GM18508 (cell line): ENCODE data around the gene STK10.

Experiments used
- ATAC-seq: cut with Tn5 transposase; IDR thresholded peaks from one replicate; pipeline ENCODE4 v1.9.1; 2021; ENCODE audit warnings: moderate number of reproducible peaks; ENCODE audit not compliant: insufficient read depth, unreplicated experiment

The STK10 gene

DNA sequence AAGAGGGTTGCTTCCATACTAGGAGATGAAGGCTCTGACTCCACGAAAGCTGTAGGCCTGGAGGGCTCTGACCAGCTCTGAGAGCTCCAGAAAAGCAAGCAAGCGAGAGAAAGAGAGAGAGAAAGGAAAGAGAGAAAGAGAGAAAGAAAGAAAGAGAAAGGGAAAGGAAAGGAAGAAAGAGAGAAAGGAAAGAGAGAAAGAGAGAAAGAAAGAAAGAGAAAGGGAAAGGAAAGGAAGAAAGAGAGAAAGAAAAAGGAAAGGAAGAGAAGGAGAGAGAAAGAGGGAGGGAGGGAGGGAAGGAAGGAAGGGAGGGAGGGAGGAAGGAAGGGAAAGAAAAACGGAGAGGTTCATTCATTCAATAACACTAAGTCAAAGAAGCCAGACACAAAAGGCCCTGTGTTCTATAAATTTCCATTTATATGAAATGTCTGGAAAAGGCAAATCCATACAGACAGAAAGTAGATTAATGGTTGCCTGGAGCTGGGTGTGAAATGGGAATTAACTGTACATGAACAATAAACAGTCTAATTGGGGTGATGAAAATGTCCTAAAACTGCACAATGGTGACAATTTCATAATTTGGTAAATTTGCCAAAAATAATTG, 1.8 kb upstream of the STK10 start:
- no peak for ATAC-seq

DNA sequence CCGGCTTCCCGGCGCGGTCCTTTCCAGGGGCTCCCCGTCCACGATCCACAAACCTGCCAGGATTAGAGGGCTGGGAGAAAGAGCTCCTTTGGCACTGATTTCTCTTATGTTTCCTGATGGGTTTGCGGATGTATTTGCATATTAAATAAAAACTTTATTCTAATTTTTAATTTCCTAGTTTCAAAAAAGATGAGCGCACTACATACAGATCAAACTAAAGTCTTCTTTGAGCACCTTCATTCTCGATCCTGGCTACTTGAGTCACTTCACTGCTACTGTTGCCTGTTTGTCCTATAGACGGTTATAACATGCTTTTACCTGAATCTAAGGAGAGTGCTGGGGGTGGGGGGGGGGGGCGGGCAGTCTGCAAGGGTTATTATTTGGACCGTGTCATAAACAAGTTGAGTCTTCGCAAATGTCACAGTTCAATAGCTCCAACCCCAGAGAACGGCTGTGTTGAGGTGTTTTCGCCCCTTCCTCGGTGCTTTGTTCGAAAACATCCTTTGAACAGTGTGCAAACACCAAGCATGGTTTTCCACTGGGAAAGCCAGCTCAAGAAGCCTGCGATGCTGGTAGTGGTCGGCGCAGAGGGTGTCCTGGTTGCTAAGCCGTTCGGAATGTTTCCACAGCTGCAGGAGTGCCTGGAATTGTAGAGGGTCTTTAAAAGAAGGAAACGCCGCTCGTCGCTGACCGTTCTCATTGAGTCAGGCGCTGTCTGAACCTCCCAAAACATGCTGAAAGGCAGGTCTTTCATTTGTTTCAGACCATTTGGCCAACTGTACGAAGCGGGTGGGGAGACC, 1.1 kb upstream of the STK10 start:
- ATAC-seq, result no peak

DNA sequence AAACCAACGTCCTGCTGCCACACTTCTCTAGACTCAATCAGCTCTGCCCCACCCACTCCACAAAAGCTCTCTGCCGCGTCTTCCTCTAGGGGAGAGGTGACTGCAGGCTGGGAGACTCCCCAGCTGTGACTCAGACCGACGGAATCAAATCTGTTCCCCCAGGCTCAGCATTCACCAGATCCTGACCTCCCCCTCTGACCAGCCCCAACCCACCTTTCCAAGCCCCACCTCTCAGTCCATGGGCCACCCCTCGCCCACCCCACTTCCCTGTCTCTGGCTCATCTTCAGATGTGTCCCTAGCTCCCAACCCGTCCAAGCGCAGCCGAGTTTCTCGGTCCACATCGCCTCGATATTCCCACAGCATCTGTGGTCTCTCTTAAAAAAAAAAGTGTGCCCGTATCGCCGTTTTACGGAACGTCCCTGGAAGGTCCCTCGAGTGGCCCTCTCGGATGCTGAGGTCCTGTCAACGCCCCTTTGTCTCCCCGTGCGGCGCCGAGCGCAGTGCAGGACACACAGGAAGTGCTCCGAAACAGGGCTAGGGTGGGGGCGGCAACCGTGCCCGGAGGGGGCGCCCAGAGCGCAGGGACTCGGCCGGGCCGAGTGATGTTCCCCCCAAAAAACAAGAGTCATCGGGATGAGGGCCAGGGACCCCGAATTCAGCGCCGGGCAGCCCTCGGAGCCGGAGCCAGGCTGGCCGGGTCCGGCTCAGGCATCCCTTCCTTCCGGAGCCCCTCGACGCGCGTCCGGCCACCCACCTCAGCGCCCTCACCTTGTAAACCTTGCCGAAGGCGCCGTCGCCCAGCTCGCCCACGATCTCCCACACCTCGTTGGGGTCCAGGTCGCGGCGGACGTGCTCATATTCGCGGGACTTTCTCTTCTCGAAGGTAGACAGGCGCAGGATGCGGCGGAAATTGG, 649 bp downstream of the STK10 start:
- peak; percentile 24 for ATAC-seq

DNA sequence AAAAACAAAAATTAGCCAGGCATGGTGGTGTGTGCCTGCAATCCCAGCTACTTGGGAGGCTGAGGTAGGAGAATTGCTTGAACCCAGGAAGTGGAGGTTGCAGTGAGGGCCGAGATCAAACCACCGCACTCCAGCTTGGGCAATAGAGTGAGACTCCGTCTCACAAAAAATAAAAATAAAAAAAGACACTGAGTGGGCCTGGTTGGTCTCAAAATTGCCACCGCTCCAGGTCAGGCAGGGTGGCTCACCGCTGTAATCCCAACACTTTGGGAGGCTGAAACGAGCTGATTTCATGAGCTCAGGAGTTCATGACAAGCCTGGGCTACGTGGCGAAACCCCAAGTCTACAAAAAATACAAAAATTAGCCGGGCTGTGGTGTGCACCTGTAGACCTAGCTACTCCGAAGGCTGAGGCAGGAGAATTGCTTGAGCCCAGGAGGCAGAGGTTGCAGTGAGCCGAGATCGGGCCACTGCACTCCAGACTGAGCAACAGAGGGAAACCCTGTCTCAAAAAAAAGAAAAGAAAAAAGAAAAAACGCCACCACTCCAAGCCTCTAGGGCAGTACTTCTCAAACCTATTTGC, 1.8 kb downstream of the STK10 start:
- no peak for ATAC-seq

DNA sequence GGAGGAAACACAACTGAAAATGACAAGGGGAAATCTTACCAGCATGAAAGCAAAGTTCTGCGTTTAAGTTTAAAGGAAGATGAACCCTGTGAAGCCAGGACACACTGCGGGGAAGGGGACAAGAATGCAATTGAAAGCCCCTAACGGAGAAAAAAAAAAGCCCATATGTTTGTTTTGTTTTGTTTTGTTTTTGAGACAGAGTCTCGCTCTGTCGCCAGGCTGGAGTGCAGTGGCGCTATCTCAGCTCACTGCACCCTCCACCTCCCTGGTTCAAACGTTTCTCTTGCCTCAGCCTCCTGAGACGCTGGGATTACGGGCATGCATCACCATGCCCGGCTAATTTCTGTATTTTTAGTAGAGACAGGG, 2.9 kb downstream of the STK10 start:
- no peak for ATAC-seq

DNA sequence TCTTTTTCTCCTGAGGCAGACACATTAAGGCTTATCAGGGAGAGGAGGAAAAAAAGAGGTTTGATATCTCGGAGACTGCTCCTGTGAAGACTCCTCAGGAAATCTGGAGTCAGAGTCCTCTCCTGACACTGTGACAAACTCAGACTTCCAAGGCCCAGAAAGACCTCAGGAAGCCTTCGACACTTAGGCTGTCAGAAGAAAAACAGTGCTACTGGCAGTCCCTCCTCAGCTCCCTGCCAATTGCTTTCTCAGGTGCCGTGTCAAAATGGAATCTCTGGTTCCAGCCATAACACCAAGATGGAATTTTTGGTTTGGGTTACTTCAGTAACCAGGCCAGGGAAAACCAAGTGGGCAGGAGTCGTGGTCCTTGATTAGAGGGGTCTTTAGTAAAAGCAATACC, 4.1 kb downstream of the STK10 start:
- ATAC-seq, result no peak

DNA sequence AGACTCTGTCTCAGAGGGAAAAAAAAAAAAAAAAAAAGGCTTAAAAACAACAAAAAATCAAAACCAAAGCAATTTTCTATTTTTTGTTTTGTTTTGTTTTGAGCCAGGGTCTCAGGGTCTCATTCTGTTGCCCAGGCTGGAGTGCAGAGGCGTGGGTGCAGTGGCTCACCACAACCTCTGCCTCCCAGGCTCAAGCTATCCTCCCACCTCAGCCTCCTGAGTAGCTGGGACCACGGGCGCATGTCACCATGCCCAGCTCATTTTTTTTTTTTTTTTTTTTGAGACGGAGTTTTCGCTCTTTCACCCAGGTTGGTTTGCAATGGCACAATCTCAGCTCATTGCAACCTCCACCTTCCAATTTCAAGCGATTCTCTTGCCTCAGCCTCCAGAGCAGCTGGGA, 5.7 kb downstream of the STK10 start:
- no peak for ATAC-seq

DNA sequence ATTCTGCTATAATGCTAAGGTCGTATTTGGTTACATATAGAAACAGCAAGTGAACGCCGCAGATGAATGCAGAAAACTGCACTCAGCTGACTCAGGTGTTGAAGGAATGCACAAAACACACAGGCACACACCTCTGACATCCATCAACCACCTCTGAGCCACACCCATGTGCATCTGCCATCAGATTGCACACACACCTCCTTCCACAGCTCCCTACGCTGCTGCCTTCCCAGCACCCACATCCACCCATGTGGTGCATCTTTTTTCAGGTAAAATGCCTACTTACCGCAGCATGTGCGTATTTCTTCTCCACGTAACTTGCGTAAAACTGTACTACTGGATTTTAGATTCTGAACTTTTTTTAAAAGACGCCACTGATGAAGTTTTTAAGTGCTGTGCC, 7.1 kb downstream of the STK10 start:
- no peak for ATAC-seq

DNA sequence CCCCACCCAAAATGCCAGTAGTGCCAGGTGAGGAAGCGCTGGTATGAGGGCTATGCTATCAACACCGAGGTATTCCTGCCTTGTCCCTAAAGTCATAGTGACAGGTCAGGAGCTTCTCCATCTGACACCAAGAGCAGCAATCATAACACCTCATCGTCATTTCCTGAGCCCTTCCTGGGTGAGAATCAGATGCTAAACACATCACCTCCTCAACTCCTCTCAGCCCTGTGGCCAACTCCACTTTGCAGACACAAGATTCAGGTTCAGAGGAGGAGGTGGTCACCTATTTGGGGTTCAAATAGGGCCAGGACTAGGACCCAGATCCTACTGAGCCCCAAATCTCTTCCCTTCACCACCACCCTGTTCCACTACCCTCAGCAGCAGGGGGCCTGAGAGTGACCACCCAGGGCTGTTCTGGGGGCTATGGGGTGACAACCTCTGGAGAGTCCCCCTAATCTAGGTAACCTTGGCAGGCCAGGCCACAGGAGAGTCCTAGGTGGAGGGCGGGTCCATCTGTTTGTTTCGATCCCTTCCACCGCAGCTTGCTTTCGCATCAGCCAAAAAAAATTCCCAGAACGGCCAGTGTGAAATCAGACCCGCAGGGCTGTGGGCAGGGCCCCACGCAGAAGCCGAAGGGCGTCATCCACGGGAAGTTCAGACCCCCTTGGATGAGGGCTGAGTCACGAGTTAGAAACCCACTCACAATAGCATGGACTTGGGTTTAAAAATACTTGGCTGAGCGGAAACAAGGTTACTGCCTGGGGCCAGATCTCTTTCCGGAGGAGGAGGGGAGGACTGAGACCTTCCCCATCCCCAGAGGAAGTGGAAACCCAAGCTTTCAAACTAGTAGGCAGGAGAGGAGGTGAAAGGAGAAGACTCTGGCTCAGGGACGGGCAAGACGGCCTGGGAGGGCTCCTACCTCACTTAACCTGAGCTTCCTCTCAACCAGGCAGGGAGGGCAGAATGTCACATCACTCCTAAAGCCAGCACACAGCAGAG, 8.7 kb downstream of the STK10 start:
- ATAC-seq, result peak; percentile 32

DNA sequence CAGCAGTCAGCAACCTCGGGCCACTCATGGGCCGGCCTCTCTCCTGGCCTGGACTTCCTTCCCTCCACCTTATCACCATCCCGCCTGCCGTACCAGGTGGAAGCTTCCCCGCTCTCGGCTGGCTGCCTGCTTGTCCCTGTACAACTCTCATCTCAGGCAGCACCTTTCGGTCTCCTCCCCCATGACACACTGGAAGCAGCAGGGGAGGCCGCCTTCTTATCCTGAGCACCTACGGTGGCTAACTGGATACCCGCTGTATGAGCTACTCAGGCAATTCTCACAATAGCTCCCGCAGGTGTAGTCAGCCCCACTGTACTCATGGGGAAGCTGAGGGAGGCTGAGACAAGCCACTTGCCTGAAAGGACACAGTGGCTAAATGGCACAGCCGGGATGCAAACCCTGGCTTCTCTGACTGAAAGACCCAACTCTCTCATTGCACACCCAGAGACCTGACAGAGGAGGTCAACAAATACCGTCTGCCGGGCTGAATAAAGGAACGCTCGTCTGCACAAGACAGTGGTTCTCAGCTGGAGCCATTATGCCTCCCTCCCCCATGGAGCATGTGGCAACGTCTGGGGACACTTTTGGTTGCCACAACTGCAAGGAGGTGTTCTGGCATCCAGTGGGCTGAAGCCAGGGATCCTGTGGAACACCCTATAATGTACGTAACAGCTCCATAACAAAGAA, 9.6 kb downstream of the STK10 start:
- ATAC-seq, result no peak

DNA sequence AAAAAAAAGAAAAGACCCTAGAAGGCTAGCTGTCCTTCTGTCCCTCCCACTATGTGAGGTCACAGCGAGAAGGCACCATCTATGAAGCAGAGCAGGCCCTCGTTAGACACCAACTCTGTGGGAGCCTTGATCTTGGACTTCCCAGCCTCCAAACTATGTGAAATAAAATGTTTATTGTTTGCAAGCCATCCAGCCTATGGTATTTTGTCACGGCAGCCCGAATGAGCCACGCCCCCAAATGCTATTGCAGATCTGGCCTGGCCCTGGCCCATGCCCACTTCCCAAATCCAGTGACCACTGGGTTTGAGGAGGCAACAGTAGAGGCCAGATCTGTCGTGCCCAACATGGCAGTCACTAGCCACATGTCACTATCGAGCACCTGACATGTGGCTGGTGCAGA, 10.8 kb downstream of the STK10 start:
- no peak for ATAC-seq

DNA sequence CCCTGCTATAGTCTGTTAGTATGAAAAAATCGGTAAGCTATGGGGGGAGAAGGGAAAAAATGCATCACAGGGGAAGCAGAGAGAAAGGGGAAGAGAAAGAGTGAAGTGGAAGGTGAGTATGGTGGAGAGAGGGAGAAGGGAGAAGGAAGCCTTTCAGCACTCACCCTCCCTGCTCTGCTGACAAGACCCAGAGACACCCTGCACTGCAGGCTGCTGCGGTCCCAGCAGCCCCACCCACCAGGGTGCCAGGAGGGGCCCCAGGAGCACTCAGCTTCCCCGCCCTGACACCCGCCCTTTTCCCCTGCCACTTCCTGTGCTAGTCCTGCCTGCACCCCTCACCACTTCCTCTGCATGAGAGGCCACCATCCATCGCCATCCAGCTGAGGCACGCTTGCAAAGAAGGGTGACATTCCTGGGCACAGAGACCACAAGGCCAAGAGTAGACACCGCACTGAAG, 12.7 kb downstream of the STK10 start:
- ATAC-seq, result peak; percentile 33

DNA sequence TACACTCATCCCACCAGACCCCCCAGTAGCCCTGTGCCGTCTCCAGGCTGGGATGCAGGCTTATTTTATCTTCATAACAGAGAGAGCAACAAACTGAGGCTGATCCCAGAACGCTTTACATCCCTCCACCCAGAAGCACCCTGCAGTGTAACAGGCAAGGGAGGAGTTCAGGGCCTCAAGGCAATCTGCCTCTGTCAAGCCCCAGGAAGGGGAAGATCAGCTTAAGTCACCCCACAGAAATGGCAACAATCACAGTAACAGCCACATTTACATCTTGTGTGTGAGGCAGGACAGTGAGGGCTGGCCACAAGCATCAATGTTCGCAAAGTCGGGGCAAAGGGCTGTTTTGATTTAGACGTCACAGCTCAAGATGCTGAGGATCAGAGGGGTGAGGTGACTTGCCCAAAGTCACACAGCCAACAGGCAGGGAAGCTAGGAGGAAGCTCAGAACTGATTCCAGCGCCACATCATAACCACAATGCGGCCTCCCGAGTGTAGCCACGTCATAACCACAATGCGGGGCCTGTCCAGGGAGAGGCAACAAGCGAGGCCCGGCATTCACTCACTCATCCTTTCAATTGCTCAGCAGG, 14.4 kb downstream of the STK10 start:
- no peak for ATAC-seq

DNA sequence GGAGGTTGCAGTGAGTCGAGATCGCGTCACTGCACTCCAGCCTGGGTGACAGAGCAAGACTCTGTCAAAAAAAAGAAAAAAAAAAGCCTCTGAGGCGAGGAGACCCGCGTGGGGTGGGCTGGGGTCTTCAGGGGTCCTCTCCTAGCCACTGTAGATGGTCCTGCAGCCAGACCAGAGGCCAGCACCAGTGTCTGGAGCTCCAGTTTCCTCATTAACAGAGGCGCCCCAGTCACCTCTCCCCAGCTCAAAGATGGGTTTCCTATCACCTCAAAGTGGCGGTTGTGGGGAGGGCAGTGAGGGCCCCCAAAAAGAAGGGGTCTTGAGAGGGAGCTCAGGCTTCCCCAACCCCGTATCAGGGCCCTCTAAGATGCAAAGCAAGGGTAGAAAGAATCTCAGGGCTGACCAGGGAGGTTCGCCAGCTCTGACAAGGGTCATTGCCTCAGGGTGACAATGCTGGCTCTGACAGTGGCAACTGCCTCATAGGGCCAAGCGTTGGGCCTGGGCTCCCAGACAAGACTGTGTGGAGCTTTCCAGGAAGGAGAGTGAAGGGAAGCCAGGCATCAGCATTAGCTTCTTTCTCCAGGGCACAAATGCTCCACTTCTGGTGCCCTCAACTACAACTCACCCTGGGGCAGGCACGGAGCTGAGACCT, 15.0 kb downstream of the STK10 start:
- ATAC-seq, result no peak

DNA sequence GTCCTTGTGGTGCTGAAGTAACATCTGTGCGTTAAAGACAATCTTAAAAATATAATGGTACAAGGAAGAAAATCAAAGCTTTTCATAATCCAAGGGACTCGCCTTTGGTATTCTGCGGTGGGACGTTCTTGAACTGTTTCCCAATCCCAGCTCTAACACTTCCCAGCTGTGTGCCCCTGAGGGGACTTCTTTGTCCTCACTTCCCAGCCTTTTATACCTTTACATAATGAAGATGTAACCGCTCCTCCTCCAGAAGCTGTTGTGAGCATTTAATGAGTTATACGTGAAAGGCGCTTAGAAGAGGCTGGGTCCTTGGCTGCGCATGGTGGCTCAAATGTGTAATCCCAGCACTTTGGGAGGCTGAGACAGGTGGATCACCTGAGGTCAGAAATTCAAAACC, 16.9 kb downstream of the STK10 start:
- ATAC-seq, result no peak

DNA sequence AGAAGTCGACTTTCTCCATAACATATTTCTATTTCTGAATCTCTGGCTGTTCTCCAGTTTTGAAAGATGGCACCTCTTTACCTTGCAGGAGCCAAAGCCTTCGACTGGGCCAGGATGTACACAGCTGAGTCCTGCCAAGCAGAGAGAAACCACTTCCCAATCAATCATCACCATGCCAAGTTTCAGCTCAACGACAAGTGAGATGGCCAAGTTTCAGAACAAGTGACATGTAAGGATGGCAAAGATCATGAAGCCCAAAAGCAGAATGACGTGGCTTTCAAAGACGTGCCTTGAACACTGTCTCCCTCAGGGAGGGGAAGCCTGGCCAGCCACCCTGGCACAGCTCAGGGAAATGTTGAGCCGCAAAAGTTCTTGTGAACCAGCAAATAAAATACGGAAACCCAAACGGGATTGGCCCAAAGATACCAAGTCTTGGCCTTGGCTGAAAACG, 17.7 kb downstream of the STK10 start:
- no peak for ATAC-seq

DNA sequence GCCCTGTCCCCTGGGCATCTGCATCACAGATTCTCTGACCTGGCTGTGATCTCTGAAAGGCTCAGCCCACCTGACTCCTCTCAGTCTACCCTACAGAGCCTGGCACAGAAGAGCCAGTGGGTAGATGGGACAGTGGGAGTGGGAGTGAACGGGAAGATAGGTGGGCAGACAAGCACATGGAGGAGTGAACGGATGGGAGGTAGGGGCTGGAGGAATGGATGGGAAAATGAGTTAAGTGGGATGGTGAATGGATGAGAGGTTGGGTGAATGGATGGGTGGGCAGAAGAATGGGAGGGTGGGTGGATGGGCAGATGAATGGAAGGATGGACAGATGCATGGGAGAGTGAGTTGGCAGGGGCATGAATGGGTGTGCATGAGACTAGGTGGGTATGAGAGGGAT, 18.8 kb downstream of the STK10 start:
- no peak for ATAC-seq

DNA sequence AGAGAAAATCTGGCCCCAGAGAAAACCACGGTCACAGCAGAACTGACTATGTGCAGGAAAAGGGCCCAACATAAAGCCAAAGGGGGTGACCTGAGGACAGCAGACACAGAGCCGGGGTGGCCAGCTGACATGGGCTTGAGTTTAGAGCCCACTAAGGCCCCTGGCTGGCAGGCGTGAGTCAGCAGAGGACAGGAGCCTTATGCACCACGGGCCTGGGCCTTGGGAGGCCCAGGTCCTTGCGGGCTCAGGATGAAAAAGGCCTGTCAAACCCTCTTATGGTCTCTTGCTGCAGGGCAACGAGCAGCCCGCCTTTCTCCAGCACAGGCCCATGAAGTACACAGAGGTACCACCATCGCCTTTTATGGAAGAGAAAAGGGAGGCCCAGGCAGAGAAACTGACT, 19.7 kb downstream of the STK10 start:
- no peak for ATAC-seq
